ENCODE measurements around the gene USP10.
"Not testable (repeated sequence)": the region's sequence is repeated elsewhere in the genome, so short reads cannot be mapped to it uniquely, and the experiment has no call there.

The USP10 gene

DNA sequence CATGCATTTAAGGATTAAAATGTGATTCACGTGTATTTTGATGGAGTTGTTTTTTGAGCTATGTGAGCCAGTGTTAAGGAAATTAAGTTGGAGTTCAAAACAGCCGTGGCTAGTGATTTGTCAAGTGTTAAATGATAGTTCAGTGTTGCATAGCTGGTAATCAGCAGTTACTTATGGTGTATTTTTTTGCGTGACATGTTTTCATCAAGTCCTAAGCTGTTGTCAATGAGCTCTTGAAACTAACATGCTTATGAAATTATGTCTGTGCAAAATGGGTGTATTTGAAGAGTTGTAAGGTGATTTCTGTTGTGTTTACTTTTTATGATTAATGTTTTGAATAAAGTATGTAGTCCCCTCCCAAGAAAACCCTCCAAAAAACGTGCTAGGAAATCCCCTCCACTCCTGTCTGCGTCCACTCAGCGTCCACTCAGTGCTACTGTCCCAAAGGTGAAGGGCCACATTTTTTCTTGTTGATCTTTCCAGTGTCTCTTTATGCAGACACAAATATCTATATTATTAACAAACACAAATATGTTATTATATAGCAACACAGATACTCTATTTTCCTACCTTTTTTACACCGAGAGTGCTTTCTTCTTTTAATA is 30.0 kb downstream of the USP10 start:
- no peak for DNase-seq

DNA sequence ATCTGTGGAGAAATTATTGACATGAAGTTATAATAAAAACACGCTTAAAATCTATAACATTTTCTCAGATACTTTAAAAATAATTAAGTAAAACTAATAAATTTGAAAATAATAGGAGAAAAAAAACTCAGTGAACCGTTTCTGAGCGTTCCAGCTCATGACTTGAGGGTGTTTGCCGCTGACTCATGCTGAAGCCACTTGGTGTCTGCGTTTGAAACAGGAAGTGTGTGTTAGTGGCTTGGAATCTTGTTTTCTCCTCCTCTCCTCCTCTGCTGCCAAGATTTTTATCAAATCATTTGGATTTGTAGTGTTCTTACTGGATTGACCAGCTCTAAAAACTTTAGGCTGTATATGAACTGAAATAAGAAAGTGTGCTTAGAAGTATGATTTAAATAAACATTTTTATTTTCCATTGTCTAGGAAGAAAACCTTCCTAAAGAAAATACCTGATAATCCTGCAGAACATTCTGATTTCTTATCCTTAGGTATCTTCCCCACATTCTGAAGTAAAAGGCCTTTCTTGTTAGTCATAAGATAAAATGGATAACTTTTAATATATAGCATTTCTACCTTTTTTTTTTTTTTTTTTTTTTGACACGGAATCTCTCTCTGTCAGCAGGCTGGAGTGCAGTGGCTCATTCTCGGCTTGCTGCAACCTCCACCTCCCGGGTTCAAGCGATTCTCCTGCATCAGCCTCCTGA is 30.8 kb downstream of the USP10 start:
- peak in 1 of 2 donors; percentile 23 for DNase-seq

DNA sequence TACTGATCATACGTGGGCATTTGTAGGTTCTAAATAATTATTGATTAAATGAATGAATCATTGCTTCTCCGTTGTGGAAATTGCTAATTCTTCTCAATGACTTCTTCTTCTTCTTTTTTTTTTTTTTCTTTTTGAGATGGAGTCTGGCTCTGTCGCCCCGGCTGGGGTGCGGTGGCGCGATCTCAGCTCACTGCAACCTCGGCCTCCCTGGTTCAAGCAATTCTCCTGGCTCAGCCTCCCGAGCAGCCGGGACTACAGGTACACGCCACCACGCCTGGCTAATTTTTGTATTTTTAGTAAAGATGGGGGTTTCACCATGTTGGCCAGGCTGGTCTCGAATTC is 32.5 kb downstream of the USP10 start:
- not testable (repeated sequence) for DNase-seq

DNA sequence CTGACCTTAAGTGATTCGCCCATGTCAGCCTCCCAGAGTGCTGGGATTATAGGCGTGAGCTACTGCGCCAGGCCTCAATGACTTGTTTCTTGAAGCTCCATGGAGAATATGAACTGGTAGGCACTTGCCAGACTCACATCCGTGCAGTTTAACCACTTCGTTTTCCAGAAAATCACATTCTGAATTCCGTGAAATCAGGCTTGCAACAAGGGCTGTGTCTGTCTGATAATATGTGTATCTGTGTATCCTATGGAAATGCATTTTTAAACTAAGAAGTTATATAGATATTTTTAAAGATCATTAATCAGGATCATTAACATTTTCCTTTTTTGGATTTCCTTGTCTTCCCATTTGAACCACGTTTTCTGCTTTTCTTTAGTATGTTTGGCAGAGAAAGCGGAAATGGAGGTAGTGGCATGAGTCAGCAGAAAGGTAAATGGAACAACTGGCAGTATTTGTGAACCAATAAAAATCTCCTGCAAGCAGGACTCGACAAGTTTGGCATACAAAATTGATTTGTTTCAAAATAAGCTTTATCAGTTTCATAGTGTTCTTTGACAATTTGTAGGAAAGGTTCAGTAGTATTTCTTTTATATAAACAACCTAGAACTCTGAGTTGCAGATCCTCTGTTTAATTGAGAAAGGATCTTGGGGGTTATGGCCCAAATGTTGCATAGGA is 33.0 kb downstream of the USP10 start:
- no peak for DNase-seq

DNA sequence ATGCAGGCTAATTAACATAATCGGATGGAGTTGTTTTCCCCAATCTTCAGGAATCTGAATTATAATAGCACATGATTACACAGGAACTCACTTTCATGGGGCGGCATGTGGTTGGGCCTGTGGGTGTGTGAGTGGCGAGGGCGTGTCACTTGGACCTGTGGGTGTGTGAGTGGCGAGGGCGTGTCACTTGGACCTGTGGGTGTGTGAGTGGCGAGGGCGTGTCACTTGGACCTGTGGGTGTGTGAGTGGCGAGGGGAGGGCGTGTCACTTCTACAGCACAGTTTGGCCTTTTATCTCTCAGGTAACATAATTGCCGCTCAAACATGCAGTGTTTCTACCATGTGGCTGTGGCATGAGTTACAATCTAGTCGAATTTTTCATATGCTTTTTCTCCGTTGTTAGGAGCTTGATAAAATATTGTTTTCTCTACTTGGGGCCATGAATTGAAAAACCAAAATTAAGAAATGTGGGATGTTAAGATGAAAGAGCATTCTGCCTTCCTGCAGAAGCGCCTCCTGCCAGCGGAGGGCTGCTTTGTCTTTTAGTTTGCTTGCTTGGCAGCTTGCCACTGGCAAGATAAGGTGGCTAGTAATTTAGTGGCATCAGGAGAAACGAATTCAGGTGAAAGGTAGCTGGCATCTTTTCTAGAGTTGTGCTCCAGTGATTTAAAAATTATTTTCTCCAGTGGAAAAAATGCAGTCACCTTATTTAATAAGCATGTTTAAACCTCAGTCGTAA is 36.2 kb downstream of the USP10 start:
- no peak for DNase-seq

DNA sequence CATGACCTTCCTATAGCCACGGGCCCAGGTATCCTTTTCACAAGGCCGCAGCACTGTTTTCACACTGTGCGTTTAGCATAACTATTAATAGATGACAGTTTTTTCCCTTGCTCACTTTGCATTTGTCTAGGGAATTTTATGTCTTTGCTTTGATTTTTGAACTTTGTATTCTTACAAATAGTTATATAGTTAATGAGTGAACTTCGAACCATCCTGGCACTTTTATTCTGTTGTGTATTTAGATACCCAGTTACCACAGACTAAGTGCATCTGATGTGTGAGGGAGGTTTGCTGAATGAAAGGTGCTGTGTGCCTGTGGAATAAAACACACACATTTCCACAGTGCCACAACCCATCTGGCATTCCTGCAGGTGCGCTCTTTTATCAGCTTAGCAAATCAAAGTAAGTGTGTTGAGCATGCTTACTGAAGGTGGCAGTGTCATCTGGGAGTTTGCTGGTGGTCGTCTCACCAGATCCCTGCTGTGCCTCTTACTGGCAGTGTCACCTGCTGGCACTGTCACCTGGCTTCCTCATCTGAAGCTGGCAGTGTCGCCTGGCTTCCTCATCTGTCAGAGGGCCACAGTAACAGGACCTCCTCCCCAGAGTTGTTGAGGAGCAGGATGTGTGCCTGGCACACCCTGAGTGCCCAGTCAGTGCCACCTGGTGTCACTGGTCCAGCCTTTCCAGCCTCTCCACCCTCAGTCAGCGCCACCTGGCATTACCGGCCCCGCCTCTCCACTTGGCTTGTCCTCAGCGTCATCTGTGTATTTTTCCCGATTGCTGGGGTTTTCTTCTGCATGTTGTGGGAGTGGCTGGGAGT is 37.6 kb downstream of the USP10 start:
- DNase-seq: no peak

DNA sequence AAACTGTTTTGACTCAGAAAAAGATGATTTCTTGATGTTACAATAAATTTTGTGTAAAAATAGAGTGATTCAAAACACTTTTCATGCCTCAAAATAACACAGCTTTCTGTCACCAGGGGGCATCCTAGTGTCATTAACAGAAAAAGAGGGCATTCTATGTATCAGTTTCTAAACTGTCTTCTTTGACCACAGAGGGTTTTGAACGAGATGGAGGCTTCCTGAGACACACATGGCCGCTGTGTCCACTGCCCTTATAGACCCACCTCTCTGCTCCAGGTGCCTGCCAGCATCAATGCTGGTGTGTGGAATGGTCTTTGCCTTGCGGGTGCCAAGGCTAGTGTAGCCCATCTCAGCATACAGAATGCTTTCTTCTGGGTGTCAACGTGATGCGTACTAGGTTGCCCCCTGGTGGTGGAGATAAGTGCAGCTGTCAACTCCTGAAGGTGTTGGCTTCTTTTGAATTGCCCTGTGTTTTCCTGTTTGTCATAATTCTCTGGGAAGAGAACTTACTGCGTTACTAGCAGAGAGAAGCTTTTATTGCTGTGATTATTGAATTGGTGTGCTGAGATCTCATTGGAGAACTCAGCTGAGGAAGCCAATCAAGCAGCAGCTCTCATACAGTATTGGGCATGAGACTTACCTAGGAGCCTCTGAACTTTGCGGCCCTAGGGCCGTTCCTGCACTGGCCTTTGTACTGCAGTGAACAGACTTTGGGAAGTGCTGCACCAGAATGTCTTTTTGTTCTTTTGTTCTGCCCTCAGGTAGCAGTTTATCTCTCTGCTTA is 38.6 kb downstream of the USP10 start:
- DNase-seq: peak; percentile 69 to 71

DNA sequence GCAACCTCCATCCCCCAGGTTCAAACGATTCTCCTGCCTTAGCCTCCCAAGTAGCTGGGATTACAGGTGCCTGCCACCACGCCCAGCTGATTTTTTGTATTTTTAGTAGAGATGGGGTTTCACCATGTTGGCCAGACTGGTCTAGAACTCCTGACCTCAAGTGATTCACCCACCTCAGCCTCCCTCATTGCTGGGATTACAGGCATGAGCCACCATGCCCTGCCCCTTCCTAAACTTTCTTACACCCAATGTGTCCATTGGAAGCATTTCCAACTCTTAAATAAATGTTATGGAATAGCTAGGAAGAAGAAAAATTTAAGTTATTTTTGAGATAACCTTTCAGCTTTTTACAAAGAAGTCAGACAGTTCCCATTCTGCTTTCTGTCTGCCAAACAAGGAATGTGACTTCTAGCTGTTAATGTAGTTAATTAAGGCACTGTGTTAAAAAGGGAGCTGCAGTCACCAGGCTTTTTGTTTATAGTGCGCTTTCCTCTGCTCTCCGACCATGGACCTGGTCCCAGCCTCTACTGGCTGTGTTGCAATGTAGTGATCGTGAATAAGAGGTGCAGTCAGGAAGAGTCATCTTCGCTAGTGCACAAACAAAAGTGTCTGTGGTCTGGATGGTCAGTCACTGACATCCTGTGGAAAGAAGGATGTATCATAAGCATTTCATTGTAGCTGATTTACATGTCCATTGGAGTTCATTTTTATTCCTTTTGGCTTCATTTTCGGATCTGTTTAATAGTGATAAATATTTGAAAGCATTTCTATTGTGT is 39.7 kb downstream of the USP10 start:
- no peak for DNase-seq

DNA sequence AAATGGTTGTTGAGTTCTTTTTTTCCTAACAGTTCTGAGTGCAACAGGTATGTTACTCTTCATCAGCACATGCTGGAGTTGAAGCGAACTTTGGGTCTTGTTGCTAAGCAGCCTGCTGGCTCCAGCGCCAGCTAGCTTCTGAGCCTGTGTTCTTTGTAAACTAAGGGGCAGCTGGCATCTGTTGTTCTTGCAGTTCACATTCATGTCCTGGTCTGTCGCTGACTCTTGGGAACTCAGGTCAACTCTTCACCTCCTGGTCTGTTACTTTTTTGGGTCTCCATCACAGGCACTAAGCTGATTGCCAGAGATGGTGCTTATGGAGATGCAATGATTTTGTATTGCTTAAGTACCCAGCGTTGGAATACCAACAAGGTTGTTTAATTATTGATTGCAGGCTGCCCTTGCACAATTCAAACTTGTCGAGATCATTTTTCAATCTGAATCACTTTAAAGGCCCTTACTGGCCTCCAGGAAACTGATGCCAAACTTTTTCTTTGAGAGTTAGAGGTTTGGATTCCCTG is 40.9 kb downstream of the USP10 start:
- DNase-seq: no peak

DNA sequence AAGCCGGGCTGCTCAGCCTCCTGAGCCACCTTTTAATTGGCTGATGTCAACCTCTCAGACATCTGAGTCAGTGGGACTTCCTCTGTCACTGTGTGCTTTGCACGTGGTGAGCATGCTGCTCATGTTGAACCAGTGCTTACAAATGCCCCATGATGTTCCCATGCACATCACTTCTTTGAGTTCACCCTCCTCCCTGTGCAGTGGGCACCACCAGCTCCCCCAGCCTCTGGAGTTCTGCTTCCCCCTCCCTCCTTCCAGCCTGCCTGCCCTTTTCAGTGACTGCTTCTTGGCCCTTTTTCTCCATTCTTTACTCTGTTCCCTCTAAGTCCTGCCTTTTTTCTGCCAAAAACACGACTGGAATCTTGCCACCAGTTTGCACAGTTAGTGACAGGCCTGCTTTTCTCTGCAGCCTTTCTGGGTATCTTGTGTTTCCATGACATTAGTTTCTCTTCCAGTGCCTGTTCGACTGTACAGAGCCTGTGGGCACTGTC is 41.6 kb downstream of the USP10 start:
- no peak for DNase-seq

DNA sequence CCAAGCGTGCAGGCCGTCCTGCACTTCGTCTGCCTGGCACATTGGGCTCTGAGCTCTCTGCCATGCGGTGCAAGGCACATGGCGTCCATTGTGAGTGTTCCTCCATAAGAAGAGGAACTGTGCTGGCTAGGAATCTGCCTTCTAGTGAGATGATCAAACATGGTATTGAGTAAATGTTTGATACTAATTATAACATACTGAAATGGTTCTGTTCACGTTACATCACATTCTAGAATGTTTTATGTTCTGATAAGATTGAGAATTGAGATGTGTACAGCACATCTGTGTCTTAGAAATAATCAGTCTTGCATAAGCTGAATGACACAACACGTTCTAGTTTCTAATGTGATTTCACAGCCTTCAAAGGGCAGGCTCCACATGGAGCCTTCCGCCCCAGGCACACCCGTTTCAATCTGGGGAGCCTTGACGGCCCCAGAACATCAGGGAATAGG is 42.9 kb downstream of the USP10 start:
- no peak for DNase-seq

DNA sequence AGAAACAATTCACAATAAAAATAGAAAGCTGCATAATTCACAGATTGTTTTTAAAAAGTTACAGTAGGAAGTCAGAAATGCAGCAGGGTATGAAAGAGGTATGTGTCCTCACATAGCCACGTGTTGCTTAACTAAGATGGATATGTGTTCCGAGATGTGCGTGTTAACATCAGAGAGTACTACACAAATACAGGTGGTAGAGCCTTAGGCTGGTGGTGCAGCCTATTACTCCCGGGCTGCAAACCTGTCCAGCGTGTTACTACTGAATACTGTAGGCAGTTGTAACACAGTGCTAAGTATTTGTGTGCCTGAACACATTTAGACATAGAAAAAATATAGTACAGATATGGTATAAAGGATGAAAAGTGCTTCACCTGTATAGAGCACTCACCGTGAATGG is 46.4 kb downstream of the USP10 start:
- no peak for DNase-seq

DNA sequence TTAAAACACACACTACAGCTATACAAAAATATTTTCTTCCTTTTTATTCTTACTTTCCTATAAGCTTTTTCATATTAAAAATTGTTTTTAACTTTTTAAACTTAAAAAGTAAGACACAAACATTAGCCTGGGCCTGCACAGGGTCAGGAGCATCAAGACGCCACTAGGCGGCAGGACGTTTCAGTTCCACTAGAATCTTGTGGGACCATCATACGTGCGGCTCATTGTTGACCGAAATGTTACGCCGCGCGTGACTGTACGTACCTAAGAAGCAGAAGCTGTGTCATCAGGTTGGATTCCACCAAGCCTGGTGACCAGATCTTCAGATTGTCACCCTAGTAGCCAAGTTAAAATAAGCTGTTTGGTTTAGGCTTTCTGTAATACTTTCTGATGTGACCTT is 47.1 kb downstream of the USP10 start:
- no peak for DNase-seq

DNA sequence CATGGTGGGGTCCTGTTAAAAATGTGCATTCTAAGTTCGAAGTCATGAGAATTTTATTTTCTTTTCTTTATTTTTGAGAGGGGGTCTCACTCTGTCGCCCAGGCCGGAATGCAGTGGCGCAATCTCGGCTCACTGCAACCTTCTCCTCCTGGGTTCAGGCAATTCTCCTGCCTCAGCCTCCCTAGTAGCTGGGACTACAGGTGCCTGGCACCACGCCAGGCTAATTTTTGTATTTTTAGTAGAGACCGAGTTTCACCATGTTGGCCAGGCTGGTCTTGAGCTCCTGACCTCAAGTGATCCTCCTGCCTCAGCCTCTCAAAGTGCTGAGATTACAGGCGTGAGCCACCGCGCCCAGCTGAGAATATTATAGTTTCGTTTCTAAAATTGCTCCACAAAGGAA is 48.4 kb downstream of the USP10 start:
- DNase-seq: not testable (repeated sequence)

DNA sequence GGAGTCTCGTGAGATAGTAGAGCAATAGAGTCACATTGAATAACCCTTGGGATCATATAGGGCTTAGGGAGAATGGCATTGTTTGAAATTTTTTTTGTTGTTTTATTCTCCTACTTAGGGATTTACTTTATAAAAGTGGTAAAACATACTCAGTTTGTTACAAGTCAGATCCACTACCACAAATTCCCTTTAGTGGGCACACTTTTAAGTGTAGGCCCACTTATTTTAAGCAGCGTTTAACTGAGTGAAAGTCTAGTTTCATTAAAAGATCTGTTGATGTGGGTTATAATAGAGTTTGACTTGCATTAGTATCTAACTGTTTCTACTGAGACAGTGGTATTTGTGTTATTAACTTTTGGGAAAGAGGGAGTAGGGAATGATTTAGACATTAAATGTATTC is 49.3 kb downstream of the USP10 start:
- no peak for DNase-seq

DNA sequence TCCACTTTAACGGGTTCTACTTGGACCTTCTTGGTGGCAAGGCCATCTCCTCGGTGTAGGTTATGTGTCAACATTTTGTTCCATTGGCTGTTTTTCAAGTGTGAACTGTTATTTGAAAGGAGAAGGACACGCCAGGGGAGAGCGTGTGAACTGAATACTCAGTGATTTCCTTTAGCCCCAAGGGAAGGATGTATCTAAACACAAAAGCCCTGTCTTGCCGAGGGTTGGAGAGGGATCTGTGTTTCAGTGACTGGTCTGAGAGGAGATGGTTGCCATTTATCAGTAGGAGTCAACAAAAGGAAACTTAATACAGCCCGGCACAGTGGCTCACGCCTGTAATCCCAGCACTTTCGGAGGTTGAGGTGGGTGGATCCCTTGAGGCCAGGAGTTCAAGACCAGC is 50.0 kb downstream of the USP10 start:
- no peak for DNase-seq

DNA sequence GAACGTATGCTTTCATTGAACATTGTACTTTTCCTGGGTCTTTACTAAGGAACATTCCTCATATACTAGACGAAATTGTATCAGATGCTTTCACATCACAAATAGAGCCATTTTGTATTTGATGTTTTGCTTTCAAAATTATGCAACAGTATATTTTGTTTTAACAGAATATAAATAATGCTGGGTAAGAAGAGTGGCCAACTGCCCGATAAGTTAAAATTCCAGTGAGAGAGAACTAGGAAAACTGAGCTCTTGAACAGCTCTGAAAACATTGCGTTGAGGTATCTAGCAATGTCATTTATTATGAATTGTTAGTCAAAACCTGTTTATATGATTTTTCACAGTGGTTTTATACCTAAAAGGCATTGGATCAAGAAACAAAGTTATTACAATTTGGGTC is 50.8 kb downstream of the USP10 start:
- no peak for DNase-seq

DNA sequence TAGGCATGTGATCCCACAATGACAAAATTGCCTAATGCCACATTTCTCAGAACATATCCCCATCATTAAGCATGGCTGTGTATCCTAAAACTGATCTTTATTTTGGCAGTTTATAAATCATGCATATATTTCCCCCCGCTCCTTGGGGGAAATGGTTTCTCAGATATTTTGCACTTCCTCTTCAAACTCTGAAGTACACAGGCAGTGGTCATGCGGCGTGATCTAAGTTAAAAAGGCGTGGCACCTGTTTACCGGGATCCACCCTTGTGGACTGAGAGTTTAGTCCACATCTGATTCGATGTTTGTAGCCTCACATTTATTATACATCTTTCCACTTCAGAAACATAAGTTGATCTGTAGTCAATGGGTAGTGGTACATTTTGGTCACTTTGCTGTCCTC is 51.4 kb downstream of the USP10 start:
- DNase-seq: no peak

DNA sequence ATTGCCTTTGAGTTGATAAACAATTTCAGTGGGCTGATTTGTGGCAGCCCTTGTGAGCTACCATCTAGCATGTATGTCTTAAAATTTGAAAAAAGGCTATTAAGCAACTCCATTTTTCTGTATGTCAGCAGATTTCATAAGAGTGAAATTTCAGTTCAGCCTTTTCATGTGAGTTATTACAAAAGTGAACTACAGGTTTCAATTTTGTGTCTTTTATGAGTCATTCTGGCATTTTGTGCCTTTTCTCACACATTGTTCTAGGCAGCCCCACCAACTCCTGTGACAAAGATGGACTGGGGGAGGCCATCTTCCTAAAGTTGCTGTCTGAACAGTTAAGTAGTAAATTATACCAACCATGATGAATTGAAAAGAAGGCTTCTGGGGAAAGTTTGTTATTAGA is 52.1 kb downstream of the USP10 start:
- peak in 1 of 2 donors; percentile 19 for DNase-seq

DNA sequence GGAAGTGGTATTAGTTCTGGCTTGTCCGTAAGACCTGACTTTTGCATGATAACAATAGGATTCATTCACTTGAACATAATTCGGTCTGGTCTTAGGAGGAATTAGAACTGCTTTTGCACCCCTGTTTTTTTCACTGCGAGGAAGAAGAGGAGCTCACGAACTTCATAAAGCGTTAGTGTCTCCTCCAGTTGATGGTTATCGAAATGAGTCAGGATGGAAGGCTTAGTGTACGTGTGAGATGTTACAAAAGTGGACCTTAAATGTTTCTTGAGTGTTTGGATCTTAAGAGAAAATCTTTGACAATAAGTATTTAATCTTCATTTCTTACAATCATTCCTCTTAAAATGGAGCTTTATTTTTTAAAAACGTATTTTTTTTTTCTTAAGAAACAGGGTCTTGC is 52.8 kb downstream of the USP10 start:
- no peak for DNase-seq

All from stimulated activated CD4-positive, alpha-beta T cell treated with anti-CD3 and anti-CD28 coated beads, Interleukin-2, amount 100 ng/mL, for 48 hours (primary cell).